Transverse colon (tissue), 4 donors: Measurements from ENCODE around the gene RAD21L1. TPM values are rescaled to one million over a fixed set of nuclear protein-coding genes. Genes with fewer than 3 reads are reported as not detected.

ENCODE experiments used
- DNase-seq: peaks from one replicate; pipeline ENCODE4 v3.0.0-alpha.2; 2019
- H3K27ac ChIP-seq, 4 donors: fragments of 200-600 bp; sonication (generic); 2 replicates each; pipeline ENCODE4 v1.5.1; 2016 to 2018; ENCODE audit warnings: inconsistent platforms in 4 of 4
- H3K27me3 ChIP-seq: fragments of 200-600 bp; sonication (generic); 2 replicates; pipeline ENCODE4 v1.5.1; 2017; ENCODE audit warnings: inconsistent platforms
- H3K36me3 ChIP-seq, 4 donors: fragments of 200-600 bp; sonication (generic); 2 replicates each; pipeline ENCODE4 v1.5.1; 2017 to 2019; ENCODE audit warnings: inconsistent platforms in 4 of 4
- H3K4me1 ChIP-seq, 4 donors: fragments of 200-600 bp; sonication (generic); 2 replicates each; pipeline ENCODE4 v1.5.1; 2017 to 2020; ENCODE audit warnings: inconsistent platforms in 4 of 4
- H3K4me3 ChIP-seq, 4 donors: fragments of 200-600 bp; sonication (generic); 1 replicate in 1 of 4; 2 replicates in 3 of 4; pipeline versions ENCODE4 v1.5.1 to v1.6.1; 2017 to 2019; ENCODE audit warnings: inconsistent platforms in 4 of 4
- H3K9me3 ChIP-seq, 2 donors: fragments of 200-600 bp; sonication (generic); 2 replicates each; pipeline ENCODE4 v1.5.1; 2017 to 2019; ENCODE audit warnings: inconsistent platforms in 2 of 2
- EP300 ChIP-seq: sonication (generic); formaldehyde crosslinking; IDR thresholded peaks from one replicate; pipeline ENCODE4 v1.6.1; 2017; ENCODE audit warnings: antibody characterized with exemption, low read depth
- POLR2A ChIP-seq: fragments of 450-650 bp; IDR thresholded peaks from one replicate; pipeline ENCODE4 v1.6.1; 2016; ENCODE audit warnings: antibody characterized with exemption, mild to moderate bottlenecking, moderate library complexity
- POLR2AphosphoS5 ChIP-seq, 3 donors: sonication (generic); formaldehyde crosslinking; IDR thresholded peaks; one replicate each; pipeline ENCODE4 v1.6.1; 2016; ENCODE audit warnings: antibody characterized with exemption in 3 of 3
- WGBS, 2 donors: methylation state at CpG; one replicate each; pipeline ENCODE4 v1.1.5; 2018; ENCODE audit warnings: low coverage in 1 of 2; 5-methylcytosine and 5-hydroxymethylcytosine counted together
- in situ Hi-C, 4 donors: fragments of 200-750 bp; cut with MboI; loops; one replicate each; pipeline versions ENCODE4 v1.15.0 to v1.15.1; 2017; ENCODE audit warnings: low sequenced_read_pairs in 3 of 4, low pct_ligation_motif_present in 1 of 4, low pct_unique_long_range_greater_than_20kb in 1 of 4
- intact Hi-C: fragments of 100-400 bp; cut with DNase I; formaldehyde crosslinking; loops from one replicate; pipeline ENCODE4 v1.15.1; 2023; ENCODE audit warnings: low total_unique reads
- total RNA-seq, 4 donors: library from RNA; depleted of rRNA; stranded (reverse); fragments of >200 nt; gene quantifications; one replicate each; pipeline ENCODE4 v1.1.0, GENCODE V29; 2016
- TF ChIP-seq, protein P1 (sequence below), 5 experiments: fragments of 200-600 bp in 3 of 5; fragments of 450-650 bp in 2 of 5; sonication (generic) in 3 of 5; IDR thresholded peaks; 1 replicate in 2 of 5; 2 replicates in 3 of 5; pipeline ENCODE4 v1.5.1; 2016 to 2017; ENCODE audit warnings: antibody characterized with exemption in 5 of 5, inconsistent platforms in 3 of 5, mild to moderate bottlenecking in 2 of 5, moderate library complexity in 1 of 5

RAD21L1 gene
- total RNA-seq, 4 donors from 2014 or later = not detected

DNA sequence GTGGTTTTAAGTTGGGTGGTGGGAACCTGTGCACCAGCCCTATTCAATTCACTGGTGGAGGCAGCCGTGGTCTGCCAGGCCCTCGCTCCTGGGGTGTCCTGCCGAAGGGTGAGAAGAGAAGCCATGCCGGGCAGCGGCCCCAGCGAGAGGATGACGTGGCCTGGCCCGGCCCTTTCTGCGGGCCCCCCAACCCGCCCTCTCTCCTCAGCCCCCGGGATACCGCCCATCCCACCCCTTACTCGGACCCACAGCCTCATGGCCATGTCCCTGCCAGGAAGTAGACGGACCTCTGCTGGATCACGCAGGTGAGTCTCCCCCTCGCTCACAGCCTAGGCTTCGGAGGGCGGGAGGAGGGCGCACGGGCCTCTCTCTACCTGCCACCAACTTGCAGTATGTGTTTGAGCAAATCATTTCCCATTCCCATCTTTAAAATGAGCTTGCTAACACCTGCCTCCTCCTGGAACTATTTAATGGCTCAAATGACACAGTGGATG lies 70.3 kb downstream of the RAD21L1 start:
- Histone ChIP-seq H3K27ac (no peak overlapping the region), H3K36me3 (no peaks in the 10 kb centered on the region), H3K4me3 (no peak overlapping the region), H3K27me3 (no peaks in the 10 kb centered on the region), H3K9me3 (no peaks in the 10 kb centered on the region), H3K4me1 (no peaks in the 10 kb centered on the region)
- intact Hi-C loops (no loop called here), in situ Hi-C loops (no loop called here)
- TF ChIP-seq POLR2AphosphoS5 (IDR thresholded peaks at IDR 0.05) (no peak), POLR2A (no peak), EP300 (no peak)
- TF ChIP-seq, protein P1, sequence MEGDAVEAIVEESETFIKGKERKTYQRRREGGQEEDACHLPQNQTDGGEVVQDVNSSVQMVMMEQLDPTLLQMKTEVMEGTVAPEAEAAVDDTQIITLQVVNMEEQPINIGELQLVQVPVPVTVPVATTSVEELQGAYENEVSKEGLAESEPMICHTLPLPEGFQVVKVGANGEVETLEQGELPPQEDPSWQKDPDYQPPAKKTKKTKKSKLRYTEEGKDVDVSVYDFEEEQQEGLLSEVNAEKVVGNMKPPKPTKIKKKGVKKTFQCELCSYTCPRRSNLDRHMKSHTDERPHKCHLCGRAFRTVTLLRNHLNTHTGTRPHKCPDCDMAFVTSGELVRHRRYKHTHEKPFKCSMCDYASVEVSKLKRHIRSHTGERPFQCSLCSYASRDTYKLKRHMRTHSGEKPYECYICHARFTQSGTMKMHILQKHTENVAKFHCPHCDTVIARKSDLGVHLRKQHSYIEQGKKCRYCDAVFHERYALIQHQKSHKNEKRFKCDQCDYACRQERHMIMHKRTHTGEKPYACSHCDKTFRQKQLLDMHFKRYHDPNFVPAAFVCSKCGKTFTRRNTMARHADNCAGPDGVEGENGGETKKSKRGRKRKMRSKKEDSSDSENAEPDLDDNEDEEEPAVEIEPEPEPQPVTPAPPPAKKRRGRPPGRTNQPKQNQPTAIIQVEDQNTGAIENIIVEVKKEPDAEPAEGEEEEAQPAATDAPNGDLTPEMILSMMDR (IDR thresholded peaks at IDR 0.05) = no peak
- DNase-seq = no peak
- 92% methylated on average over 20 of the region's 20 CpGs; no CpG with 5 or more reads in 1 of the 2 donors for WGBS, 2 donors

DNA sequence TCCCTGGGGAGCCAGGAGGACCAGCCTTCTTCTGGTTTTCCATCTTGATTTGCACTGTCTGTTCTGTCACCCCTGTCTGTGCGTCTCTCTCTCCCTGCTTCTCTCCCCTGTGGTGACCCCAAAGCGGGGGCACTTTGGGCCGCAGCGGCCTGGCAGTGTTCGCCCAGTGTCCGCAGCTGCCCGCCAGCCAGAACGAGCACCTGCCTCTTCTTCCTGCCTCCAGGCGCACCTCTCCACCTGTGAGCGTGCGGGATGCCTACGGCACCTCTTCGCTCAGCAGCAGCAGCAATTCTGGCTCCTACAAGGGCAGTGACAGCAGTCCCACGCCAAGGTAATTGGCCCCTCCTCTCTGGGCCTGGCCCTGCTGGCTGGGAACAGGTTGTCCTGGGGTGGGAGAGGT lies 71.1 kb downstream of the RAD21L1 start:
- intact Hi-C loops = no loop called here

DNA sequence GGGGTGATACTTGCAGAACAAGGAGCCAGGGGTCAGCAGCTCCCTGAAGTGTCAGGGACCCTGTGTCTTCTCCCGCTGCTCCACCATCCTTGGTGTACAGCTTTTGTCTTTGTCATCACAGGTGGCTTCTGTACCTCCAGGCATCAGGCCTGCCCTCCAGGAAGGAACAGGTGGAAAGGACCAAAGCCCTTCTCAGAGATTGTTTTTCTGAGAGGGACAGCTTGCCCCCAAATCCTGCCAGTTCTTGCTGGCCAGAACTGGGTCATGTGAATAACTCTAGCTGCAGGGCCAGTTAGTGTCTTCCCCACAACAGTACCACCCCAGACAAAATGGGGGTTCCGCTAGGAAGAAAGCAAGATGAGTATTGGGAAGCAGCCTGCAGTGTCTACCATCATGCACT lies 71.6 kb downstream of the RAD21L1 start:
- in situ Hi-C loops = no loop called here
- Histone ChIP-seq H3K9me3 (no peaks in the 10 kb centered on the region), H3K36me3 (no peaks in the 10 kb centered on the region), H3K27me3 (no peaks in the 10 kb centered on the region), H3K4me3 (no peak overlapping the region), H3K4me1 (no peaks in the 10 kb centered on the region), H3K27ac (no peak overlapping the region)
- intact Hi-C loops = no loop called here
- DNase-seq = no peak
- WGBS, 2 donors = 93 to 100% methylated on average over 1 to 2 of the region's 2 CpGs
- TF ChIP-seq EP300 (no peak), POLR2AphosphoS5 (IDR thresholded peaks at IDR 0.05) (no peak), POLR2A (no peak)
- TF ChIP-seq, protein P1 (IDR thresholded peaks at IDR 0.05) = no peak

More for the DNA sequence above, 71.1 kb downstream of the RAD21L1 start:
- 89% methylated on average over 14 of the region's 14 CpGs; no CpG with 5 or more reads in 1 of the 2 donors for WGBS, 2 donors
- H3K4me1 ChIP-seq = no peaks in the 10 kb centered on the region
- no peaks in the 10 kb centered on the region for H3K9me3 ChIP-seq
- H3K36me3 ChIP-seq = no peaks in the 10 kb centered on the region
- no peak overlapping the region for H3K4me3 ChIP-seq
- in situ Hi-C loops = no loop called here
- TF ChIP-seq EP300 = no peak
- TF ChIP-seq, protein P1 (IDR thresholded peaks at IDR 0.05) = no peak
- TF ChIP-seq POLR2A = no peak
- TF ChIP-seq POLR2AphosphoS5 (IDR thresholded peaks at IDR 0.05) = no peak
- no peaks in the 10 kb centered on the region for H3K27me3 ChIP-seq
- no peak for DNase-seq
- no peak overlapping the region for H3K27ac ChIP-seq

DNA sequence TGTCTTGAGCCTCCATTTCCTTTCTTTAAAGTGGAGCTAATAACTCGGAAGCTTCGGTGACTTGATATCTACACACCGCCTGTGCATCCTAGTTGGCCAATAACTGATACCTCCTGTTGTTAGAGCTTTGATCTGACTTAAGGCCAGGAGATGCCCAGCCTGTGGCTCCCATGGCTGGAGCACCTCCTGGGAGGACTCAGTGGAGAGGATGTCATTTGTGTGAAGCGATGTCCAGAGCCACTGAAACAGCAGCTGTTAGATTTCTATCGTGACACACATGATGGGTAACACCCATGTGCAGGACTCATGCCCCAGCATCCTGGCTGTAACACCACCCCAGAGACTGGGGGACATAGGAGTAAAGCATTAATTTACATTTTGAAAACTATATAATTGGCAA lies 72.3 kb downstream of the RAD21L1 start:
- in situ Hi-C loops = no loop called here

More for the DNA sequence above, 72.3 kb downstream of the RAD21L1 start:
- intact Hi-C loops = no loop called here
- no peaks in the 10 kb centered on the region for H3K4me1 ChIP-seq
- H3K4me3 ChIP-seq = no peak overlapping the region
- H3K36me3 ChIP-seq = no peaks in the 10 kb centered on the region
- no peak for DNase-seq
- no peak overlapping the region for H3K27ac ChIP-seq
- no peaks in the 10 kb centered on the region for H3K9me3 ChIP-seq
- H3K27me3 ChIP-seq = no peaks in the 10 kb centered on the region
- TF ChIP-seq, protein P1 (IDR thresholded peaks at IDR 0.05) = no peak
- no peak for TF ChIP-seq POLR2A
- 89 to 100% methylated on average over 2 to 5 of the region's 5 CpGs for WGBS, 2 donors
